Measurements from ENCODE around the gene PDE2A.

- no peak for TF ChIP-seq CTCF (IDR thresholded peaks at IDR 0.05; ENCODE audit: borderline replicate concordance, extremely low read depth, low read length, poor library complexity, severe bottlenecking)
- TF ChIP-seq EZH2 (IDR thresholded peaks at IDR 0.05; ENCODE audit: borderline replicate concordance, low read depth, low read length, severe bottlenecking), result no peak
Observed at GRCh38 chr11:72670041-72670440, 4.2 kb downstream of the PDE2A start.
